ENCODE results near the gene SRGAP3. TPM values are rescaled to one million over a fixed set of nuclear protein-coding genes. Genes with fewer than 3 reads are reported as not detected.

The SRGAP3 gene
- total and polyA plus RNA-seq, 2 donors (not counting 1 experiment from before 2014, with no cell fraction given): 1.4 to 1.5 TPM

GRCh38 chr3:8978551-8978950, 270.9 kb downstream of the SRGAP3 start:
- DNase-seq (no peak), ATAC-seq (ENCODE audit: low read depth) (no peak)
- intact Hi-C loops (cut with micrococcal nuclease): no loop called here
- Histone ChIP-seq H2AFZ (ENCODE audit: insufficient read depth, low read depth, low read length, poor library complexity, severe bottlenecking) (no peak overlapping the region), H3K4me3 (ENCODE audit: control extremely low read depth in 1 of 5, extremely low read depth in 1 of 5, insufficient read depth in 1 of 5, low read depth in 2 of 5, low read length in 4 of 5) (no peak overlapping the region), H4K20me1 (ENCODE audit: control insufficient read depth, insufficient read depth, low read length, poor library complexity, severe bottlenecking) (no peaks in the 10 kb centered on the region), H3K9me3 (ENCODE audit: control extremely low read depth in 1 of 3, control insufficient read depth in 2 of 3, insufficient read depth in 1 of 3, low read length in 2 of 3) (peaks cover 0 to 6% (median 0%) of the 10 kb centered on the region in 3 donors), H3K79me2 (ENCODE audit: control insufficient read depth, insufficient read depth, low read length) (no peaks in the 10 kb centered on the region), H3K4me1 (ENCODE audit: control insufficient read depth in 2 of 2, insufficient read depth in 2 of 2, low read length in 2 of 2) (no peaks in the 10 kb centered on the region), H3K27me3 (replicated peaks in 1 of 4; ENCODE audit: control extremely low read depth in 1 of 4, control insufficient read depth in 3 of 4, insufficient read depth in 4 of 4, low read length in 3 of 4) (peaks cover 0 to 28% (median 17%) of the 10 kb centered on the region in 4 experiments), H3K36me3 (replicated peaks in 1 of 2; ENCODE audit: control extremely low read depth in 1 of 2, control insufficient read depth in 1 of 2, extremely low read depth in 1 of 2, insufficient read depth in 2 of 2, low read length in 1 of 2) (no peaks in the 10 kb centered on the region), H3K27ac (ENCODE audit: low read length in 2 of 2) (no peak overlapping the region), H3K9ac (ENCODE audit: low read length) (no peak overlapping the region), H3K4me2 (replicated peaks; ENCODE audit: low read depth, low read length, poor library complexity, severe bottlenecking) (no peak overlapping the region)
- ChIA-PET CTCF (no interaction called here), POLR2A (no interaction called here)
- TF ChIP-seq EZH2 (IDR thresholded peaks at IDR 0.05; ENCODE audit: borderline replicate concordance, insufficient read depth, low read depth, low read length, poor library complexity, severe bottlenecking) (no peak), CTCF (IDR thresholded peaks at IDR 0.05) (no peak)
- Mint-ChIP-seq H3K27me3 (peaks cover 31% of the 10 kb centered on the region), H3K9me3 (ENCODE audit: insufficient read depth) (peaks cover 3% of the 10 kb centered on the region), H3K27ac (no peak overlapping the region), H3K4me3 (no peak overlapping the region), H3K4me1 (peaks cover 2% of the 10 kb centered on the region)
- 86% methylated on average over 1 of the region's 3 CpGs for WGBS (ENCODE audit: insufficient coverage)

- no peaks in the 10 kb centered on the region for H4K20me1 ChIP-seq (ENCODE audit: control insufficient read depth, insufficient read depth, low read length, poor library complexity, severe bottlenecking)
- Mint-ChIP-seq H3K27ac (no peak overlapping the region), H3K9me3 (ENCODE audit: insufficient read depth) (peaks cover 3% of the 10 kb centered on the region), H3K27me3 (peaks cover 25% of the 10 kb centered on the region), H3K4me3 (no peak overlapping the region), H3K4me1 (no peaks in the 10 kb centered on the region)
- TF ChIP-seq CTCF (IDR thresholded peaks at IDR 0.05) (no peak), EZH2 (IDR thresholded peaks at IDR 0.05; ENCODE audit: borderline replicate concordance, insufficient read depth, low read depth, low read length, poor library complexity, severe bottlenecking) (no peak)
- ATAC-seq (ENCODE audit: low read depth) (no peak), DNase-seq (no peak)
- intact Hi-C loops (cut with micrococcal nuclease): no loop called here
- no peak overlapping the region for H3K4me3 ChIP-seq (ENCODE audit: control extremely low read depth in 1 of 5, extremely low read depth in 1 of 5, insufficient read depth in 1 of 5, low read depth in 2 of 5, low read length in 4 of 5)
- H3K27ac ChIP-seq (ENCODE audit: low read length in 2 of 2): no peak overlapping the region
- no peaks in the 10 kb centered on the region for H3K36me3 ChIP-seq (replicated peaks in 1 of 2; ENCODE audit: control extremely low read depth in 1 of 2, control insufficient read depth in 1 of 2, extremely low read depth in 1 of 2, insufficient read depth in 2 of 2, low read length in 1 of 2)
- peaks cover 0 to 34% (median 18%) of the 10 kb centered on the region in 4 experiments for H3K27me3 ChIP-seq (replicated peaks in 1 of 4; ENCODE audit: control extremely low read depth in 1 of 4, control insufficient read depth in 3 of 4, insufficient read depth in 4 of 4, low read length in 3 of 4)
- ChIA-PET CTCF (interaction anchor here (0.8 to 8.1 kb wide), 3 partner anchors 11 to 327 kb away, joined by 3 to 156 read pairs (median 5); no protein-coding TSS in a partner anchor), POLR2A (no interaction called here)
- H3K4me1 ChIP-seq (ENCODE audit: control insufficient read depth in 2 of 2, insufficient read depth in 2 of 2, low read length in 2 of 2): no peaks in the 10 kb centered on the region
- no peak overlapping the region for H3K9ac ChIP-seq (ENCODE audit: low read length)
- peaks cover 0 to 6% (median 0%) of the 10 kb centered on the region in 3 donors for H3K9me3 ChIP-seq (ENCODE audit: control extremely low read depth in 1 of 3, control insufficient read depth in 2 of 3, insufficient read depth in 1 of 3, low read length in 2 of 3)
- H2AFZ ChIP-seq (ENCODE audit: insufficient read depth, low read depth, low read length, poor library complexity, severe bottlenecking): no peak overlapping the region
- H3K79me2 ChIP-seq (ENCODE audit: control insufficient read depth, insufficient read depth, low read length): no peaks in the 10 kb centered on the region
- no peak overlapping the region for H3K4me2 ChIP-seq (replicated peaks; ENCODE audit: low read depth, low read length, poor library complexity, severe bottlenecking)
- WGBS (ENCODE audit: insufficient coverage): 87% methylated on average over 5 of the region's 6 CpGs
These were observed 272.8 kb downstream of the SRGAP3 start for GRCh38 chr3:8976540-8977182.

All from B cell (primary cell).